SK-N-SH (cell line): Measurements from ENCODE around the gene ADRA1B. TPM values are rescaled to one million over a fixed set of nuclear protein-coding genes. Genes with fewer than 3 reads are reported as not detected.

ENCODE experiments used
- CTCF ChIA-PET: fragments of 300-600, 350-600 bp; formaldehyde crosslinking; extraction: SDS; loops from one replicate; lab custom pipeline; 2021; lab: Yijun Ruan, JAX
- POLR2A ChIA-PET: fragments of 350-600 bp; sonication (Branson Sonifier 250); formaldehyde crosslinking; extraction: SDS; loops from one replicate; lab custom pipeline; 2020; ENCODE audit warnings: antibody characterized with exemption, inconsistent platforms; lab: Yijun Ruan, JAX
- DNase-seq: peaks from one replicate; pipeline ENCODE4 v3.0.0; 2012
- H2AFZ ChIP-seq: fragments of 200-600 bp; sonication (generic); 2 replicates; pipeline ENCODE4 v1.8.1; 2016; ENCODE audit warnings: antibody characterized with exemption, mild to moderate bottlenecking, low read depth
- H3F3A ChIP-seq: fragments of 200-600 bp; sonication (generic); replicated peaks from 2 replicates; pipeline ENCODE3; 2016; ENCODE audit warnings: antibody characterized with exemption, mild to moderate bottlenecking; ENCODE audit not compliant: insufficient read depth
- H3K27ac ChIP-seq, 2 experiments: fragments of 200-500 bp in 1 of 2; fragments of 200-600 bp in 1 of 2; sonication (Bioruptor generic) in 1 of 2; sonication (generic), shearing (Covaris generic) in 1 of 2; 2 replicates each; pipeline versions ENCODE4 v1.5.1 to v1.6.1; 2014 to 2016; ENCODE audit warnings: low read depth in 2 of 2, inconsistent platforms in 1 of 2, low read length in 1 of 2, mild to moderate bottlenecking in 1 of 2, mixed read lengths in 1 of 2
- H3K27me3 ChIP-seq: fragments of 200-600 bp; sonication (generic), shearing (Covaris generic); 2 replicates; pipeline ENCODE4 v1.6.1; 2016; ENCODE audit warnings: mixed run types; ENCODE audit not compliant: insufficient read depth
- H3K36me3 ChIP-seq, 2 experiments: fragments of 200-500 bp in 1 of 2; fragments of 200-600 bp in 1 of 2; sonication (Bioruptor generic) in 1 of 2; sonication (generic) in 1 of 2; replicated peaks in 1 of 2; 2 replicates each; pipeline versions ENCODE3 to v1.5.1; 2014 to 2016; ENCODE audit warnings: low read length in 1 of 2, mild to moderate bottlenecking in 1 of 2; ENCODE audit not compliant: insufficient read depth in 2 of 2, control insufficient read depth in 1 of 2
- H3K4me1 ChIP-seq, 2 experiments: fragments of 200-500 bp in 1 of 2; fragments of 200-600 bp in 1 of 2; sonication (Bioruptor generic) in 1 of 2; sonication (generic), shearing (Covaris generic) in 1 of 2; 2 replicates each; pipeline versions ENCODE4 v1.5.1 to v1.6.1; 2014 to 2016; ENCODE audit warnings: low read depth in 1 of 2, low read length in 1 of 2, mixed run types in 1 of 2; ENCODE audit not compliant: insufficient read depth in 2 of 2, control insufficient read depth in 1 of 2
- H3K4me2 ChIP-seq: fragments of 200-600 bp; sonication (generic), shearing (Covaris generic); 2 replicates; pipeline ENCODE4 v1.6.1; 2017; ENCODE audit warnings: mixed run types
- H3K4me3 ChIP-seq, 2 experiments: fragments of 200-500 bp in 1 of 2; fragments of 200-600 bp in 1 of 2; sonication (Bioruptor generic) in 1 of 2; sonication (generic), shearing (Covaris generic) in 1 of 2; 2 replicates each; pipeline versions ENCODE4 v1.5.1 to v1.8.1; 2014 to 2016; ENCODE audit warnings: low read depth in 2 of 2, inconsistent platforms in 1 of 2, low read length in 1 of 2, mild to moderate bottlenecking in 1 of 2, mixed read lengths in 1 of 2, moderate library complexity in 1 of 2
- H3K79me2 ChIP-seq: fragments of 200-600 bp; sonication (generic); 2 replicates; pipeline ENCODE4 v1.8.1; 2017; ENCODE audit warnings: mild to moderate bottlenecking; ENCODE audit not compliant: insufficient read depth
- H3K9ac ChIP-seq: fragments of 200-600 bp; sonication (generic); 2 replicates; pipeline ENCODE4 v1.6.1; 2017; ENCODE audit warnings: mixed run types
- H3K9me2 ChIP-seq: fragments of 200-600 bp; sonication (generic); 2 replicates; pipeline ENCODE4 v1.6.1; 2017; ENCODE audit warnings: mixed run types
- H3K9me3 ChIP-seq: fragments of 200-600 bp; sonication (generic); 2 replicates; pipeline ENCODE4 v1.6.1; 2017; ENCODE audit warnings: mixed run types, mild to moderate bottlenecking, moderate library complexity
- H4K20me1 ChIP-seq: fragments of 200-600 bp; sonication (generic); 2 replicates; pipeline ENCODE4 v1.6.1; 2017; ENCODE audit warnings: mild to moderate bottlenecking, mixed run types; ENCODE audit not compliant: insufficient read depth
- CHD2 ChIP-seq: fragments of 150-350 bp; IDR thresholded peaks from 2 replicates; pipeline ENCODE4 v1.6.1; 2018; ENCODE audit warnings: low read length; ENCODE audit not compliant: partially characterized antibody
- EP300 ChIP-seq, 2 experiments: IDR thresholded peaks; 2 replicates each; pipeline versions ENCODE4 v1.4.0 to v1.6.1; 2012; ENCODE audit warnings: borderline replicate concordance in 1 of 2, low read depth in 1 of 2, low read length in 1 of 2
- EZH2phosphoT487 ChIP-seq: fragments of 200-600 bp; sonication (generic); IDR thresholded peaks from 2 replicates; pipeline ENCODE4 v1.6.1; 2017; ENCODE audit warnings: low read depth, mixed run types, mild to moderate bottlenecking, antibody characterized with exemption, moderate library complexity, borderline replicate concordance
- FOSL2 ChIP-seq: IDR thresholded peaks from 2 replicates; pipeline ENCODE4 v1.4.0; 2012; ENCODE audit warnings: low read depth, mild to moderate bottlenecking, moderate library complexity, borderline replicate concordance
- FOXM1 ChIP-seq: IDR thresholded peaks from 2 replicates; pipeline ENCODE4 v1.4.0; 2012; ENCODE audit warnings: low read depth, mild to moderate bottlenecking
- GABPA ChIP-seq: IDR thresholded peaks from 2 replicates; pipeline ENCODE4 v1.4.0; 2012; ENCODE audit warnings: low read depth, mild to moderate bottlenecking
- MEF2A ChIP-seq: IDR thresholded peaks from 2 replicates; pipeline ENCODE4 v1.4.0; 2012; ENCODE audit warnings: low read depth, borderline replicate concordance
- MXI1 ChIP-seq: IDR thresholded peaks from 2 replicates; pipeline ENCODE4 v1.6.1; 2012; ENCODE audit warnings: mild to moderate bottlenecking, low read depth, low read length, improper control_type of control experiment
- POLR2AphosphoS5 ChIP-seq: IDR thresholded peaks from 2 replicates; pipeline ENCODE4 v1.6.1; 2012; ENCODE audit warnings: low read depth, low read length
- SIN3A ChIP-seq: IDR thresholded peaks from 2 replicates; pipeline ENCODE4 v1.6.1; 2012; ENCODE audit warnings: low read depth, mild to moderate bottlenecking, low read length, moderate library complexity, borderline replicate concordance
- SMC3 ChIP-seq: IDR thresholded peaks from 2 replicates; pipeline ENCODE4 v1.6.1; 2012; ENCODE audit warnings: low read depth, low read length, improper control_type of control experiment
- YY1 ChIP-seq: IDR thresholded peaks from 2 replicates; pipeline ENCODE4 v1.4.0; 2012; ENCODE audit warnings: low read depth, mild to moderate bottlenecking
- WGBS: methylation state at CpG from one replicate; pipeline ENCODE4 v1.1.6; 2017; ENCODE audit warnings: low lambda C conversion rate; 5-methylcytosine and 5-hydroxymethylcytosine counted together
- polyA plus RNA-seq, 3 experiments: library from polyadenylated mRNA; depleted of rRNA; stranded (reverse); fragments of >200 nt; gene quantifications; 2 replicates each; pipeline ENCODE4 v1.2.3, GENCODE V29; 2012
- TF ChIP-seq, protein P1 (sequence below): IDR thresholded peaks from 2 replicates; pipeline ENCODE4 v1.4.0; 2012; ENCODE audit warnings: low read depth
- TF ChIP-seq, protein P2 (sequence below): IDR thresholded peaks from 2 replicates; pipeline ENCODE4; 2012

Gene ADRA1B
- polyA plus RNA-seq, 1 of the 3 experiments (the other 2 are of a cell fraction): 2.2 TPM

DNA sequence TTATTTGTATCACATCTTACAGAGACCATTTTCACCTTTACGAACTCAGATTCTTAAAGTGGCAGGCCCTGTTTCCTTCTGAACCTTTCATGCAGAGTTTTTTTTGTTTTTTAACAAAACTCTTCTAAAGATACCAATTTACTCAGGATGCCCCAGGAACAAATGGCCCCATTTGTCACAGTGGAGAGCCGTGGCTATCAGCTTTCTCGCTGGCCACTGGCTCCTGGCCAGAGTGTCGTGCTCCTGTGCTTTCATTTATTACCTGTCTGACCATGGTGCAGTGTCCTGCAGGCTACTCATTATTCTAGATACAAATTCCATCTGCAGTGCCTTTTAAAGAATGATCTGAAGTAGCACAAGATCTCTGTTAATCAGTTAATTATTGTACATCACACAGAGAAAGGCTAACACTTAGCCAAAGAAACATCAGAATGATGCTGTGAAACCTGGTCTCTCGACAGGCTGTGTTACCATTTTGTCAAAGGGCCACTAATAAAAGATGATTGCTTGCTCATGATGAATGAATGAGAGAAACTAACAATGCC, 27.8 kb downstream of the ADRA1B start:
- no peak overlapping the region for H3K27ac ChIP-seq
- no peaks in the 10 kb centered on the region for H3K36me3 ChIP-seq
- H3F3A ChIP-seq: peaks cover 3% of the 10 kb centered on the region
- H3K4me3 ChIP-seq: no peak overlapping the region
- TF ChIP-seq SMC3 (no peak), POLR2AphosphoS5 (no peak)
- ChIA-PET CTCF (no interaction called here), POLR2A (no interaction called here)
- no peaks in the 10 kb centered on the region for H3K27me3 ChIP-seq
- no peak overlapping the region for H2AFZ ChIP-seq
- no peak for DNase-seq
- H3K9ac ChIP-seq: no peak overlapping the region
- no peaks in the 10 kb centered on the region for H4K20me1 ChIP-seq
- H3K9me2 ChIP-seq: no peaks in the 10 kb centered on the region
- H3K9me3 ChIP-seq: no peaks in the 10 kb centered on the region
- 0 out of 4 replicates have a peak, but pooled peaks cover 0 to 9% of the 10 kb centered on the region in 2 experiments for H3K4me1 ChIP-seq
- WGBS: 65% methylated on average over 5 of the region's 5 CpGs
- H3K4me2 ChIP-seq: no peak overlapping the region
- H3K79me2 ChIP-seq: peaks cover 4% of the 10 kb centered on the region

DNA sequence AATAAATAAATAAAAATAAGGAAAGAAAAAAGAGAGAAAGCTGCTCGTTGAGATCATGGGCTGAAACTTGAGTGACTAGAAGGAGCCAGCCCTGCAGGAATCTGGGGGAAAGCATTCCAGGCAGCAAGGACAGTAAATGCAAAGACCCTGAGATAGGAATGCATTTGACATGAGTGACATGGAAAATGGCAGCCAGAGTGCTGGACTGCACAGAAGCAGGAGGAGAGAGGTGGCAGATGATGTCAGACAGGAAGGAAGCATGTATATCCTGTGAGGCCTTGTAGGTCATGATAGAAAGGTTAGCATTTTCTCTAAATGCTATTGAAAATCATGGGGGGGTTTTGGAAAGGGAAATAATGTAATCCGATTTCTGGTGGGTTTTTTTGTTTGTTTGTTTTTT, 29.1 kb downstream of the ADRA1B start:
- no peak for DNase-seq
- no peaks in the 10 kb centered on the region for H3K9me2 ChIP-seq
- peaks cover 4% of the 10 kb centered on the region for H3F3A ChIP-seq
- H4K20me1 ChIP-seq: no peaks in the 10 kb centered on the region
- no peak overlapping the region for H3K9ac ChIP-seq
- ChIA-PET CTCF (no interaction called here), POLR2A (no interaction called here)
- no peaks in the 10 kb centered on the region for H3K36me3 ChIP-seq
- no peak overlapping the region for H3K4me3 ChIP-seq
- H3K9me3 ChIP-seq: no peaks in the 10 kb centered on the region
- 28% methylated on average over 2 of the region's 2 CpGs for WGBS
- 0 out of 4 replicates have a peak, but pooled peaks cover 0 to 9% of the 10 kb centered on the region in 2 experiments for H3K4me1 ChIP-seq
- H3K79me2 ChIP-seq: peaks cover 4% of the 10 kb centered on the region
- no peak overlapping the region for H2AFZ ChIP-seq
- H3K27ac ChIP-seq: no peak overlapping the region
- no peak overlapping the region for H3K4me2 ChIP-seq
- TF ChIP-seq, protein P1, sequence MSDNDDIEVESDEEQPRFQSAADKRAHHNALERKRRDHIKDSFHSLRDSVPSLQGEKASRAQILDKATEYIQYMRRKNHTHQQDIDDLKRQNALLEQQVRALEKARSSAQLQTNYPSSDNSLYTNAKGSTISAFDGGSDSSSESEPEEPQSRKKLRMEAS: no peak
- no peak for TF ChIP-seq MXI1
- no peak for TF ChIP-seq EP300 (IDR thresholded peaks at IDR 0.05; ENCODE audit: borderline replicate concordance in 1 of 2, low read depth in 1 of 2, low read length in 1 of 2)
- TF ChIP-seq GABPA: no peak
- no peak for TF ChIP-seq CHD2
- TF ChIP-seq, protein P2, sequence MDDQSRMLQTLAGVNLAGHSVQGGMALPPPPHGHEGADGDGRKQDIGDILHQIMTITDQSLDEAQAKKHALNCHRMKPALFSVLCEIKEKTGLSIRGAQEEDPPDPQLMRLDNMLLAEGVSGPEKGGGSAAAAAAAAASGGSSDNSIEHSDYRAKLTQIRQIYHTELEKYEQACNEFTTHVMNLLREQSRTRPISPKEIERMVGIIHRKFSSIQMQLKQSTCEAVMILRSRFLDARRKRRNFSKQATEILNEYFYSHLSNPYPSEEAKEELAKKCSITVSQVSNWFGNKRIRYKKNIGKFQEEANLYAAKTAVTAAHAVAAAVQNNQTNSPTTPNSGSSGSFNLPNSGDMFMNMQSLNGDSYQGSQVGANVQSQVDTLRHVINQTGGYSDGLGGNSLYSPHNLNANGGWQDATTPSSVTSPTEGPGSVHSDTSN: no peak
- TF ChIP-seq EZH2phosphoT487: no peak
- TF ChIP-seq FOSL2: no peak
- TF ChIP-seq YY1: no peak
- no peak for TF ChIP-seq SIN3A
- no peak for TF ChIP-seq MEF2A
- no peak for TF ChIP-seq FOXM1
- TF ChIP-seq, all 33 proteins: peak for 0
- no peaks in the 10 kb centered on the region for H3K27me3 ChIP-seq
